NCI-H524 treated with DMSO at 0.1 percent for 48 hours (cell line): Measurements from ENCODE around the gene AKAP10.
"Not testable (repeated sequence)": the region's sequence is repeated elsewhere in the genome, so short reads cannot be mapped to it uniquely, and the experiment has no call there.

Source experiments
- DNase-seq: peaks from one replicate; lab custom pipeline; 2025; lab: John Stamatoyannopoulos, UW

Gene AKAP10, protein sequence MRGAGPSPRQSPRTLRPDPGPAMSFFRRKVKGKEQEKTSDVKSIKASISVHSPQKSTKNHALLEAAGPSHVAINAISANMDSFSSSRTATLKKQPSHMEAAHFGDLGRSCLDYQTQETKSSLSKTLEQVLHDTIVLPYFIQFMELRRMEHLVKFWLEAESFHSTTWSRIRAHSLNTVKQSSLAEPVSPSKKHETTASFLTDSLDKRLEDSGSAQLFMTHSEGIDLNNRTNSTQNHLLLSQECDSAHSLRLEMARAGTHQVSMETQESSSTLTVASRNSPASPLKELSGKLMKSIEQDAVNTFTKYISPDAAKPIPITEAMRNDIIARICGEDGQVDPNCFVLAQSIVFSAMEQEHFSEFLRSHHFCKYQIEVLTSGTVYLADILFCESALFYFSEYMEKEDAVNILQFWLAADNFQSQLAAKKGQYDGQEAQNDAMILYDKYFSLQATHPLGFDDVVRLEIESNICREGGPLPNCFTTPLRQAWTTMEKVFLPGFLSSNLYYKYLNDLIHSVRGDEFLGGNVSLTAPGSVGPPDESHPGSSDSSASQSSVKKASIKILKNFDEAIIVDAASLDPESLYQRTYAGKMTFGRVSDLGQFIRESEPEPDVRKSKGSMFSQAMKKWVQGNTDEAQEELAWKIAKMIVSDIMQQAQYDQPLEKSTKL

DNA sequence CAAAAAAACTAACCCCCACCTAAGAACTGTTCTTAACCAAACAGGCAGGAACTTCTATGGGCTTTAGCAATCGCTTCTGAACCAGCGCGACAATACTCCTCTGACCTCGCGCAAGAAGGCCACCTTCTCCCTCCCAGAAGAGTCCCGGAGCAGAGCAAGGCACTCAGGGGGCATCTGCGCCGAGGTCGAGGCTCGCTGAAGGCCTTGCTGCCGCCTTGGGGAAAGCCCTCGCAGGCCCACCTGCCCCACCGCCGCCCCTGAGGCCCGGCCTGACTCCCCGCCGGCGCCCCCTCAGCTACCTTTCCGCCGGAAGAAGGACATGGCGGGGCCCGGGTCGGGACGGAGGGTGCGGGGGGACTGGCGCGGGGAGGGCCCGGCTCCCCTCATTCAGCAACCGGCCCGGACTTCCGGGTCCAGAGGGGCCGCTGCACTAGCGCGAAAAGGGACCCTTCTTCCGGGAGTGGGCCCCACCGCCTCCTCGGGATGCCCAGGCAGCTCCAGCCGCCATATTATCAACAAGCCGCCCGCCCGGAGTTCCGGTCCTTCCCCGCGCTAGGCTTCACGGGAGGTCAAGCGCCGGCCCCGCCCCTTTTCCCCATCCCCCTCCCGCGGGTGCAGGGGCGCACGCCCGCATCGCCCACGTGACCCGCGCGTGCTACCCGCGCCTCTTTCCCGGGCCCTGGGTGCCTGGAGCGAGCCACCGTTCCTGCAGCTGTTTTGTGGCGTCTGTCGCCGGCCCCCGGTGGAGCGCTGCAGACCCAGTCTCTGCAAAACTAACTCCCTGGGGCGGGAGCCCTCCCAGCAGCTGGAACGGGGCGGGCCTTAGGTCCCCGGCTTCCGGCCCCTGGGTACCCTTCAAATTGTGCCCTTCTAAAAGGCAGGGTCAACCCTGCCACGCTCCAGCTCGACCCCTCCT lies at the start of gene AKAP10:
Gene AKAP10, minus strand, starts transcription at position 536 of the 916 bp plus-strand sequence. Its CDS starts 149 bp downstream, at position 387.
- peak; percentile 52 for DNase-seq

DNA sequence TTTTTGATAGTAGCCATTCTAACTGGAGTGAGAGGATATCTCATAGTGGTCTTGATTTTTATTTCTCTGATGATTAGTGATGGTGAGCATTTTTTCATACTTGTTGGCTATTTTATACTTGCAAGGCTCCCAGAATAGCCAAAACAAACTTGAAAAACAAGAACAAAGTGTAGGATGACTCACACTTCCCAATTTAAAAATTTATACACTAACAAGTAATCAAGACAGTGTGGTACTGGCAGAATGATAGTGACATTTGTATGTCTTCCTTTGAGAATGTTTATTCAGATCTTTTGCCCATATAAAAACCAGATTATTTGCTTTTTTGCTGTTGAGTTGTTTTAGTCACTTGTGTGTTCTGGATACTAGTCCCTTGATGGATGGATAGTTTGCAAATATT lies 49.3 kb upstream of the AKAP10 start:
- no peak for DNase-seq

DNA sequence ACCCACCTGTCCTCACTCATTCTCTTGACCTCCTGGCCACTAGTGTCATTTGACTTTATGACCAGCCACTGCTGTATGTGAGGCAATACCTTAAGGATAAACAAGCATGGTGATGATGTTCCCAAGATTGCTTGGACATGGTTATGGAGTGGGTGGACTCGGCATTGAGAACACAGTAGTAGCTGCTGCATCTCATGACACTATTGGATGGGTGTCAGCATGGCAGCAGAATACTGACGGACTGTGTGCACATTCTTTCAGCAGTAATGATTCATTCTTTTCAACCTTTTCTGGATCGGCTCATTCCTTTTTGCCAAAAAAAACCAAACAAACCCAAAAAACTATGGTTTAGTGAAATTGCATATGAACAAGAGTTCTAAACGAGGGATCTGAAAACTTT lies 45.1 kb upstream of the AKAP10 start:
- no peak for DNase-seq

DNA sequence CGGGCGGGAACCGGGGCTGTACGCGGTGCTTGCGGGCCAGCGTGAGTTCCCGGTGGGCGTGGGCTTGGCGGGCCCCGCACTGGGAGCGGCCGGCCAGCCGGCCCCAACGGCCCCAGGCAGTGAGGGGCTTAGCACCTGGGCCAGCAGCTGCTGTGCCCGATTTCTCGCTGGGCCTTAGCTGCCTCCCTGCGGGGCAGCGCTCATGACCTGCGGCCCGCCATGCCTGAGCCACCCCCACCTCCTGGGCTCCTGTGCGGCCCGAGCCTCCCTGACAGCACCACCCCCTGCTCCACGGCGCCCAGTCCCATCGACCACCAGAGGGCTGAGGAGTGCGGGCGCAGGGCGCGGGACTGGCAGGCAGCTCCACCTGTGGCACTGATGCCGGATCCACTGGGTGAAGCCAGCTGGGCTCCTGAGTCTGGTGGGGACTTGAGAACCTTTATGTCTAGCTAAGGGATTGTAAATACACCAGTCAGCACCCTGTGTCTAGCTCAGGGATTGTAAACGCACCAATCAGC lies 38.9 kb upstream of the AKAP10 start:
- not testable (repeated sequence) for DNase-seq

DNA sequence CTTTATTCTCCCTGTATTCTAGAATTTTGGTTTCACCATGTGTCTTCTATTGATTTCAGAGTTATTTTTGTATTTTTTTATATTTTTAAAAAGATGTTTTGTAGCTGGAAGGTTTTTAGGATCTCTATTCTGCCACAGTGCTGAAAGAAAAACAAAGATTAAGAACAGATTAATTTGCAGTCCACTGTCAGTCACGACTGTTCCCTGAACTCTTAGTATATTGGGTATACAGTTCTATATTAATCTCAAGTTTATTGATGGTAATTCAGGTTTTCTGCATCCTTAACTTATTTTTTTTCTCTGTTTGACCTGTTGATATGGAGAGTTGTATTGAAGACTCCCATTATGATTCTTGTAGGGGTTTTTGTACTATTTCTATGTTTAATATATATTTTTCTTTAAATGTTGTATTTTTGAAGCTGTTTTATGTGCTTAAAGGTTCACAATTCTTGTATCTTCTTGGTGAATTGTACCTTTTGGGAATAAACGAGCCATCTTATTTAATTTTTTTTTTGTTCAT lies 34.4 kb upstream of the AKAP10 start:
- DNase-seq = no peak

DNA sequence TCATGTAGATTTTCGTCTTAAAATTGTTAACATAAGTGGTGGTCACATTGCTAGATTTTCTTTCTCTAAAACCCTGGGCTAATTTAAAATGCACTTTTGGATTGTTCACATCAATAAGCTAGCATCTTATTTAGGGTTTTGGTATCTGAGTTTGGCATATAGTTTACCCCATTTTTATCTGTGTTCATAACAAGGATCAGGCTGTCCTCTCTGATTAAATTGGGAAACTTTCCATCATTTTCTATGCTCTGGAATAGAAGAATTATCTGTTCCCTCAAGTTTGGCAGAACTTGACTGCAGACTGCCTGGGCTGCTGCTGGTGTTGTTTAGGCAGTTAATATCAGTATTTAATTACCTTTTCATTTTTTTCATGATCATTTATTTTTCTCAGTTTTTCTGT lies 33.3 kb upstream of the AKAP10 start:
- no peak for DNase-seq

DNA sequence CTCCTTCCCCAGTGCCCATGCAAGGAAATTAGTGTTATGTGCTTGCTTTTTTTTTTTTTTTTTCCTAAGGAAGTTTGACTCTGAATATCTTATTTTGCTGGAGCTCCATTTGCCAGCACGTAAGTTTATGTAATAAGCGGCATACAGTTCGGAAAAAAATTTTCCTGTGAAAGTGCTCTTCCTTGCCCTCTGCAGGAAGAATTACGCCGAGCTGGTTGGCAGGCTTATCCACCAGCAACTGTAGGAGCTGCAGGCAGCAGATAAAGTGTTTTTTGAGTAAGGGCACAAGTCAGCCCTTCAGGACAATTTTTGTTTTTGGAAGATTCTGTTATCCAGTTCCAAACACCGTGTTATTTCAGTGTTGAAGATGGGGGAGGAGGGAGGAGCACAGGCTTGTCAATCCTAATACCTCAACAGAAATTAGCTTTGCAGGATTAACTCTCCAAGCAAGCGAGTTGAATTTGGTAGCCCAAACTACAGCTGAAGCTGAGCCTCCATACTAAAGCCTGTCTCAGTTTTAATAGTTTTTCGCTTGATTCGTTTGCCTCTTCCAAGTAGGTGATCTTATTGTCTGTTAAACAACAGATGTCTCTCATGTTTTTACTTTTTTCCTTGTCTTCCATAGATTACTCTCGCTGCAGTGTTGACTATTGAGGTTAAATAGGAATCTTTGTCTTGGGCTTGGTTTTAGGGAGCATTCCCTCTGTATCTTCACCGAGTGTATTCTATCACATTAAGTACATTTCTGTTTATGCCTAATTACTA lies 32.7 kb upstream of the AKAP10 start:
- peak; percentile 63 for DNase-seq

DNA sequence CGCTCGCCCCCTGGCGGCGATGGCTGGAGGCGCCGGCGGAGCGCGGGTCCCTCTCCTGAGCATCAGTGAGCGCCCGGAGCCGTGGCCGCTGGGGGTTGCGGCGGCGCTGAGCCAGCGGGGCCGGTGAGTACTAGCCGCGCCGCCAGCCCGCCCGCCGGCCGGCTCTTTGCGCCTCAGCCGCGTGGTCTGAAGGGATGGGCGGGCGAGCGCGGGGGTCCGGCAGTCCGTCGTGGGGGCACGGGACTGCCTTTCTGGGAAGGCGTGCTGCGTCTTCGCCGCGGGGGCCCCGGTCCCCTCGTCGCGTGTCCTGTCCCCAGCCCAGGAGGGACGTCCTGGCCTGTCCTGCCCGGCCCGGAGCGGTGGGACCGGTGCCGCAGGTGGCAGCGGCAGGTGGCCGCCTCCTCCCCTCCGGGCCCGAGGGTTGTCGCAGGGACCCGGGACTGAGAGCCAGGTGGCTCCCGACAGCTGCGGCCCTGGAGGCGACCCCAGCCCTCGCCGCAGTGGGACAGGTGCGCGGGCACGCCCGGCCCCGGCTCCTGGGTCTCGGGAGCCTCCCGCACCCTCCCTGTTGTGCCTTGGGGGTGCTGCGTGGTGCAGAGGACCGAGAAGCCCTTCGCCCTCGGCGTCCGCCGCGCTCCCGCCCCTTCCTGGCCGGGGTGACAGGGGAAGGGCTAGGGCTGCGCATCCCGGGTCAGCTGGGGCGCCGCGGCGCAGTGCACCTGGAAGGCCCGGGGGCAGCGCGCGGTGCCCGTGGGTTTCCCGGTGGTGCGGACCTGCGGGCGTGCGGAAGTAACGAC lies 31.9 kb upstream of the AKAP10 start, which contains the start of gene SPECC1:
Gene SPECC1, plus strand, starts transcription at position 58 of the 797 bp plus-strand sequence. CDS start 87,293 bp downstream, outside the sequence.
- DNase-seq = no peak

DNA sequence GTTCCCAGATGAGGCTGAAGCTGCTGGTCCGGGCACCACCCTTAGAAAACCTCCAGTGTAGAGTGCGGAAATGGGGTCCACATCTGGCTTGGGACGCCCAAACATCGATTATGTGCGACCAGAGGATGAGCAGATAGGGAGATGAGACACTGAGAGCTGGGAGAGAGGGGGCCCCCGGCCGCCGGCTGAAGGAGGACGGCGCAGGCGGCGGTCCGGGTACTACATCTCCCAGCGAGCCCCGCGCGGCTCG lies 31.3 kb upstream of the AKAP10 start:
- no peak for DNase-seq

DNA sequence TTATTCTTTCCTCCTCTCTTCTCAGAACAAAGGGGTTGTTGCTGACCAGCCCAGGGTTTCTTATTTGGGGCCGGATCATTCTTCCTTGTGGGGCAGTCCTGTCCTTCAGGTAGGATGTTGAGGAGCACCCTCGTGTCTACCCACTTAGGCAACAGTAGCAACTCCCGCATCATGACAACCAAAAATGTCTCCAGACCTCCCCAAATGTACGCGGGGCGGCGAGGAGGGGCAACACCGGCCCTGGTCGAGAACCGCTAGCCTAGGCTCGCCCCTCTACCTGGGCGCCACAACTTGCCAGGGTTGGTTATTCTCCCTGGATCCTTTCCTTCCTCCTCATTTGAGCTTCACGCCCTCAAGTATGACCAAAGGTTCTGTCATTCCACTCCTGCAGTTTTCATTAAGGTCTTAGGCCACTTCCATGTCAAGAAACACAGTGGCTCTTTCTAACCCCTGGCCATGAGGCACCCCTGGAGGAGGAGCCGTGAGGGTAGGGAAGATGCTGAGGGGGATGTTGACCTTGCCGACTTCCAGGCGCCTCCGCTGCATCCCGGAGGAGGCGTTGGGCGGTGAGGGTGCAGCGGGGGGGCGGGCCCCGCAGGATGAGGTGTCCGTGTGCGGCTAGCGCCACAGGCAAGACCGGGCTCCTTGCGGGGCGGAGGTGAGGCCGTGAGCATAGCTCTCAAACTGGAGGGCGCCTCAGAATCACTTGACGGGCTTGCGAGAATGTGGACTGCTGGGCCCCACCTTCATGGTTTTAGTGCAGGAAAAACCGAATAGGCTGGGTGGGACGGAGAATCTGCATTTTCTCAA lies 30.8 kb upstream of the AKAP10 start:
- no peak for DNase-seq

DNA sequence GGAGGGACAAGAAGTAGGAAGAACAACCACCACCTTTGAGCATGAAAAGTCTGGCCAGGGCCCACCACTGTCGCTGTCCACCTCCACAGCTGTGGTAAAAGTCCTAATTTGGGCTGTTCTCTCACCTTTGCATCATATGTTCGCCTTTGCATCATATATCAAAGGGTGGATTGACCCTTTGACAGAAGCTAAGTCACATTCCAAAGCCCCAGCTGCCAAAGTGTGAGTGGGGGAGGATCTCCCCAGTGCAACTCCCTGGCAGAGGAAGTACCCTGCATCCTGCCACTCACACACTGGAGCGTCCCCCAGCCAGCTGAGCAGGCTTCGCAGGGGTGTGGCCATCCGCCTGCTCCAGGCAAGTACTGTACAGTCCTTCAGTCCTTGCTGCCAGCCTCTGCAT lies 18.9 kb upstream of the AKAP10 start:
- DNase-seq = peak; percentile 28

DNA sequence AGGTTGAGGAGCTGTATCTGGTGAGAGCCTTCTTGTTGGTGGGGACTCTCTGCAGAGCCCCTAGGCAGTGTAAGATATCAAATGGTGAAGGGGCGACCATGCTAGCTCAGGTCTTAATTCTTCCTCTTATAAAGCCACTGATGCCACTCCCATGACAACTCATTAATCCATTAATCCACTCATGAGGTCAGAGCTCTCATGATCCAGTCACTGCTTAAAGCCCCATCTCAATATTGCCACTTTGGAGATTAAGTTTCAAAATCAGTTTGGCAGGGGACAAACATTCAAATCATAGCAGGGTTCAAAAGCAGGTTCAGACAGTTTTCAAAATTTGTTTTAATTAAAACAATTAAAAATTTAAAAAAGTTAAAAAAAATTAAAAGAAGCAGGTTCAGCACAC lies 18.5 kb upstream of the AKAP10 start:
- DNase-seq = peak; percentile 85

DNA sequence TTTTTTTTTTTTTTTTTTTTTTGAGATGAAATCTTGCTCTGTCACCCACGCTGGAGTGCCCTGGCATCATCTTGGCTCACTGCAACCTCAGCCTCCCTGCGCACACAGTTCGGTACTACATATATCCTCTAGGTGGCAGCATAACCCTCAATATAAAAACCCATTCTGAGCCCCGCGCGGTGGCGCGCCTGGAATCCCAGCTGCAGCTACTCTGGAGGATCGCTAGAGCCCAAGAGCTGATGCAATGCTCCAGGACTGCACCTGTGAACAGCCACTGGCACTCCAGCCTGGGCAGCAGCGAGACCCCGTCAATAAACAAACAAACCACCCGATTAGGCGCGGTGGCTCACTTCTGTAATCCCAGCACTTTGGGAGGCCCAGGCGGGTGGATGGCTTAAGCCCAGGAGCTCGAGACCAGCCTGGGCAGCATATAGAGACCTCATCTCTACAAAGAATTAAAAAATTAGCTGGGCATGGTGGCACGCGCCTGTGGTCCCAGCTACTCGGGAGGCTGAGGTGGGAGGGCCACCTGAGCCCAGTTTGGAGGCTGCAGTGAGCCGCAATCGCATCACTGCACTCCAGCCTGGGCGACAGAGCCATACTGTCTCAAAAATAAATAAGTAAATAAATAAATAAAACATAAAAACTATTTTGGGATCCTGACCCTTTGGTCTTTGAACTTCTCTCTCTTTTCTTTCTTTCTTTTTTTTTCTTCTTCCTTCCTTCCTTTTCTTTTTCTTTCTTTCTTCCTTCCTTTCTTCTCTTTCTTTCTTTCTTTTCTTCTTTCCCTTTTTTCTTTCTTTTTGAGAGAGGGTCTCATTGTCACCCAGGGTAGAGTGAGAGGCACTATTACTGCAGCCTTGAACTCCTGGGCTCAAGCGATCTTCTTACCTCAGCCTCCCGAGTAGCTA lies 15.4 kb upstream of the AKAP10 start:
- DNase-seq = peak; percentile 67

DNA sequence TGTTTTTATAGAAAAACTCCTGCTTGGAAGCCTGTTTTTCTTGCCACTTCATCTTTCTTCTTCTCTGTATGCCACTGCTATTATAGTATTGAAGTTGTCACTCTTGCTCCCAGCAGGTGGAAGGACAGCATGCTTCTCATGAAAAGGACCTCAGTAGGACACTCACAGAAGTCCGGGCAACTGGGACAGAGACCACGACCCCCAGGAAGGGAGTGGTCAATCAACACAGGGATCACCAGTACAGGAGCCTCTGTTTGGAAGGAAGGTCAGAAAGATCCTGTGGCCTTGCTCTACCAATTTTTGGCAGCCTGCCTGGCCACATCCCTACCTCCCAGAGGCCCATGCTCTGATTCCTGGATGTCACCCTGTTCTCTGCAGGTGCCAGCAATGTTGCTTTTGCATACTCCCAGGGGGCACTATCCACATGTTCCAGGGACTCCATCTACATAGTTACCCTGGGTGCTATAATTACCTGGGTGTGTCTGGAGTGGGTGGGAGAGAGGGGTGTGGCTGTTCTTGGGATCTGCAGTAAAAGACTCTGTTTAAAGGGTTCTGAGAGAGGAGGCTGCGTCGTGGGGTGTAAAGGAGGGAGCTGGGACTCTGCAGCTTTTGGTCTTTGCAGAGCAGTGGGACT lies 13.7 kb upstream of the AKAP10 start:
- no peak for DNase-seq

DNA sequence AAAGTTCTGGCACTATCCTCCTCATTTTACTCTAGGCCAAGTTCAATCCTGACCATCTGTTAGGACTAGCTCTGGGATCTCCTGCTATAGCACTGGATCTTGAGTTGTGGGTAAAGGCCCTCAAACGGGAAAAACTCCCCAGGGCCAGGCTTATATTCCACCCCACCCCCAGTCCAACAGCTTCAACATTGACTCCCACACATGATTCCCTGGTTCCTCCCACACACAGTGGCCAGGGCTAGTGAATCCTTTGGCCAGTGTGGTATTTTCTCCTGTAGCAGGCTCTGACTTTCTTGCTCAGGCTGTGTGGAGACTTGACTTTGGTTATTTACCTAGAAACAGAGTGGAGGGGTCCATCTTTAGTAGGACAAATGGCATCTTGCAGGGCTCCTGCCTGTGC lies 10.3 kb upstream of the AKAP10 start:
- DNase-seq = no peak

DNA sequence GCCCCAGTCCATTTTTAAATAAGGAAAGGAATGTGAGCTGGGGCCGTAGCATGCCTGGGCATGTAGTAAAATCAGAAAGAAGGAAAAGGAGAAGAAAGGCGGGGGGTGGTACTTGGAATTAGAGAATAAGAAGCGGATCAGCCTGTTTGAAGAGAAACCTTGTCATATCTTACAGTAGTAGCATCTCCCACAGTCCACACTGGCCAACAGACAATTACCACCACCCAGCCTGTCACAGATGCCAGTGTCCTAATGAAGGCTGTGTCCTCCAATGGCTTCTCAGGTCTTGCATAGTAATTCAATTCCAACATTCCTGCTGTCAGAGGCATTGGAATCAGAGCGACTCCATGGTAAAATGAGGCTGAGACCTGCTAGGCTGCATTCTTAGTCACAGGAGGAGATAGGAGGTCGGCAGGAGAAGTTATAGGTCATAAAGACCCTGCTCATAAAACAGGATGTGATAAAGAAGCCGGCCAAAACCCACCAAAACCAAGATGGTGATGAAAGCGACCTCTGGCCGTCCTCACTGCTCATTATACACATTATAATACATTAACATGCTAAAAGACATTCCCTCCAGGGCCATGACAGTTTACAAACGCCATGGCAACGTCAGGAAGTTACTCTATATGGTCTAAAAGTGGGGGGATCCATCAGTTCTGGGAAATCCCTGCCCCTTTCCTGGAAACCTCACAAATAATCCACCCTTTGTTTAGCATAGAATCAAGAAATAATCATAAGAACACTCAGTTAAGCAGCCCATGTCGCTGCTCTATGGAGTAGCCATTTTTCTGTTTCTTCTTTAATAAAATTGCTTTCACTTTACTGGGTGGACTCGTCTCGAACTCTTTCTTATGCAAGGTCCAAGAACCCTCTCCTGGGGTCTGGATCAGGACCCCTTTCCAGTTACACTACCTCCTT lies 9.6 kb upstream of the AKAP10 start:
- no peak for DNase-seq
